ENCODE data around the gene KRT222. TPM values are rescaled to one million over a fixed set of nuclear protein-coding genes. Genes with fewer than 3 reads are reported as not detected.
A peak's percentile ranks its signal among the peaks of the same experiment; 100 is the strongest.

KRT222 gene
- total RNA-seq, 4 donors from 2014 or later, result 0.50 to 5.7 (median 2.3) TPM

- 2 to 3% methylated on average over 26 to 28 of the region's 28 CpGs for WGBS, 2 donors
- Histone ChIP-seq H3K27me3 (no peaks in the 10 kb centered on the region), H3K4me3 (replicated peaks in 1 of 3) (peak overlapping the region; percentile 37 to 98 (median 81)), H3K36me3 (no peaks in the 10 kb centered on the region), H3K27ac (peak overlapping the region; percentile 97 to 100 (median 99)), H3K9me3 (no peaks in the 10 kb centered on the region), H3K4me1 (peaks cover 19 to 20% of the 10 kb centered on the region in 2 donors)
- intact Hi-C loops (cut with DNase I), result loop anchor here (10.0 kb wide), 1 partner anchor 76 kb away; no protein-coding TSS in a partner anchor
- peak in 1 of 2 donors; percentile 1 for DNase-seq
- TF ChIP-seq CTCF (IDR thresholded peaks at IDR 0.05), result no peak
- TF ChIP-seq POLR2A (IDR thresholded peaks at IDR 0.05), result no peak
Observed at GRCh38 chr17:40648384-40648968, 16.5 kb downstream of the KRT222 start.

GRCh38 chr17:40647624-40648383 lies 17.2 kb downstream of the KRT222 start, which contains the start of gene SMARCE1:
SMARCE1 (minus strand) TSS chr17:40647818; CDS start chr17:40645802, 2,016 bp downstream.
- Histone ChIP-seq H3K27ac (peak within 1 kb of the TSS; percentile 97 to 100 (median 99)), H3K36me3 (no peaks in the 10 kb centered on the region), H3K4me3 (replicated peaks in 1 of 3) (peak within 1 kb of the TSS; percentile 37 to 98 (median 81)), H3K27me3 (no peaks in the 10 kb centered on the region), H3K9me3 (no peaks in the 10 kb centered on the region), H3K4me1 (peaks cover 19 to 20% of the 10 kb centered on the region in 2 donors)
- peak; percentile 80 for DNase-seq
- TF ChIP-seq POLR2A (IDR thresholded peaks at IDR 0.05) (peak in 1 of 2 donors; percentile 47), CTCF (IDR thresholded peaks at IDR 0.05) (peak in 1 of 6 experiments; percentile 3)
- WGBS, 2 donors, result 1% methylated on average over 56 to 63 of the region's 64 CpGs
- intact Hi-C loops (cut with DNase I), result loop anchor here (10.0 kb wide), 1 partner anchor 77 kb away; no protein-coding TSS in a partner anchor

GRCh38 chr17:40646791-40647623 lies 18.0 kb downstream of the KRT222 start:
- H3K4me3 ChIP-seq (replicated peaks in 1 of 3), result peak overlapping the region; percentile 37 to 98 (median 81)
- no peaks in the 10 kb centered on the region for H3K9me3 ChIP-seq
- no peak for TF ChIP-seq CTCF (IDR thresholded peaks at IDR 0.05)
- no peak for TF ChIP-seq POLR2A (IDR thresholded peaks at IDR 0.05)
- no peak for DNase-seq
- peak overlapping the region; percentile 97 to 100 (median 99) for H3K27ac ChIP-seq
- peaks cover 0 to 3% of the 10 kb centered on the region in 2 donors for H3K36me3 ChIP-seq
- H3K4me1 ChIP-seq, result peaks cover 19 to 20% of the 10 kb centered on the region in 2 donors
- WGBS, 2 donors, result 9 to 11% methylated on average over 16 to 17 of the region's 18 CpGs
- H3K27me3 ChIP-seq, result no peaks in the 10 kb centered on the region
- intact Hi-C loops (cut with DNase I), result loop anchor here (10.0 kb wide), 1 partner anchor 78 kb away; no protein-coding TSS in a partner anchor

GRCh38 chr17:40645943-40646342 lies 19.0 kb downstream of the KRT222 start:
- Histone ChIP-seq H3K4me3 (replicated peaks in 1 of 3) (no peak overlapping the region), H3K36me3 (peaks cover 0 to 11% of the 10 kb centered on the region in 2 donors), H3K27me3 (no peaks in the 10 kb centered on the region), H3K4me1 (peaks cover 19 to 20% of the 10 kb centered on the region in 2 donors), H3K9me3 (no peaks in the 10 kb centered on the region), H3K27ac (no peak overlapping the region)
- TF ChIP-seq CTCF (IDR thresholded peaks at IDR 0.05), result no peak
- TF ChIP-seq POLR2A (IDR thresholded peaks at IDR 0.05), result no peak
- WGBS, 2 donors, result 64 to 73% methylated on average over 2 of the region's 2 CpGs
- intact Hi-C loops (cut with DNase I), result loop anchor here (10.0 kb wide), 1 partner anchor 79 kb away; no protein-coding TSS in a partner anchor
- DNase-seq, result no peak
